Measurements from ENCODE around the gene GRAMD1A.
A peak's percentile ranks its signal among the peaks of the same experiment; 100 is the strongest.
"Not testable (repeated sequence)": the region's sequence is repeated elsewhere in the genome, so short reads cannot be mapped to it uniquely, and the experiment has no call there.

GRAMD1A gene

GRCh38 chr19:34999498-35000337, at the start of gene GRAMD1A:
TSS of gene GRAMD1A (plus strand) at chr19:35000323. CDS start at chr19:35000479, 156 bp downstream.
- DNase-seq (ENCODE audit: low read depth in 2 of 2) = peak; percentile 76

DNA sequence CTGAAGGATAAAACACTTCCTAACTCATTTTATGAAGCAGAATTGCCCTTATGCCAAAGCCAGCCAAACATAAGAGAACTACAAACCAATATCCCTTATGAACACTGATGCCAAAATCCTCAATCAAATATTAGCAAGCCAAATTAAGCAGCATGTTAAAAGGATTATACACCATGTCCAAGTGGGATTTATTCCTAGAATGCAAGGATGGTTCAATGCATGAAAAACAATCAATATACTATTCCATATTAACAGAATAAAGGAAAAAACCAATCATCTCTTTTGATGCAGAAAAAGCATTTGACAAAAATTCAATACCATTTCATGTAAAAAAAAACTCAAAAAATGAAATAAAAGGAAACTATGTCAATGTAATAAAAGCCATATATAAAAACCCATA, 47.0 kb upstream of the GRAMD1A start:
- DNase-seq (ENCODE audit: low read depth in 2 of 2) = no peak

GRCh38 chr19:34957830-34958751, 42.0 kb upstream of the GRAMD1A start:
- DNase-seq (ENCODE audit: low read depth in 2 of 2) = no peak

GRCh38 chr19:34959021-34959420, 41.1 kb upstream of the GRAMD1A start:
- no peak for DNase-seq (ENCODE audit: low read depth in 2 of 2)

- no peak for DNase-seq (ENCODE audit: low read depth in 2 of 2)
Measured at GRCh38 chr19:34960103-34960805, 39.9 kb upstream of the GRAMD1A start.

DNA sequence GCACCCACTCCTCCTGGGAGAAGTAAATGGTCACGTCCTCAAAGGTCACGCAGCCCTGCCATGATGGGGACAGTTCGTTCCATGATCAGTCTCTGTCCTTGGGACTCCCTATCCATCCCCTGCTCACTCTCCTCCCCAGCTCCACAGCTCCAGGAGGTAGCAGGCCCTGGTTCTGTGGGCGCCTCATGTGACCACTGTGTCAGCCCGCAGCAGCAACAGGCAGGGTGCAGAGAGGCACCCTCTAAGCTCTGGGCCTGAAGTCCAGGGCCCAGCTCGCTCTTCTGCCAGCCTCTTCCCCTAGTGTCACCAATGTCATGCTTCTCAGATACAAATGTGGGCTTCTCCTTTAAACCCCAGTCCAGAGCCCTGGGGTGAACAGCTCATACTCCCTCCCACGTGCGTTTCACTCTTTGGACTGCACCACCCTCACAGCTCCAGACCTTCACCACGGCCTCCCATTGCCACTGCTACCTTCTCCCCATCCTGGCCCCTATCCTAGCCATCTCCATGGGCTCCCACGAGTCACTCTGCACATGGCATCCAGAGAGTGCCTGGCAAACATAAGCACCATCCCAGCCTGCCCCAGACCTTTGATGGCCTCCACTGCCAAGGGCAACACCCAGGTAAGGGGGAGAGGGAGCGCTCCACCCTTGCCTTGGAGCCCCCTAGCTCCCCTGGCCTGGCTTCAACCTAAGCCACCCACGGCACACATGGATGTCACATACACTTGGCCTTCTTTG, 39.0 kb upstream of the GRAMD1A start:
- DNase-seq (ENCODE audit: low read depth in 2 of 2) = no peak

GRCh38 chr19:34961775-34962686, 38.1 kb upstream of the GRAMD1A start:
- no peak for DNase-seq (ENCODE audit: low read depth in 2 of 2)

- DNase-seq (ENCODE audit: low read depth in 2 of 2) = no peak
Measured at GRCh38 chr19:34962687-34963572, 37.2 kb upstream of the GRAMD1A start.

DNA sequence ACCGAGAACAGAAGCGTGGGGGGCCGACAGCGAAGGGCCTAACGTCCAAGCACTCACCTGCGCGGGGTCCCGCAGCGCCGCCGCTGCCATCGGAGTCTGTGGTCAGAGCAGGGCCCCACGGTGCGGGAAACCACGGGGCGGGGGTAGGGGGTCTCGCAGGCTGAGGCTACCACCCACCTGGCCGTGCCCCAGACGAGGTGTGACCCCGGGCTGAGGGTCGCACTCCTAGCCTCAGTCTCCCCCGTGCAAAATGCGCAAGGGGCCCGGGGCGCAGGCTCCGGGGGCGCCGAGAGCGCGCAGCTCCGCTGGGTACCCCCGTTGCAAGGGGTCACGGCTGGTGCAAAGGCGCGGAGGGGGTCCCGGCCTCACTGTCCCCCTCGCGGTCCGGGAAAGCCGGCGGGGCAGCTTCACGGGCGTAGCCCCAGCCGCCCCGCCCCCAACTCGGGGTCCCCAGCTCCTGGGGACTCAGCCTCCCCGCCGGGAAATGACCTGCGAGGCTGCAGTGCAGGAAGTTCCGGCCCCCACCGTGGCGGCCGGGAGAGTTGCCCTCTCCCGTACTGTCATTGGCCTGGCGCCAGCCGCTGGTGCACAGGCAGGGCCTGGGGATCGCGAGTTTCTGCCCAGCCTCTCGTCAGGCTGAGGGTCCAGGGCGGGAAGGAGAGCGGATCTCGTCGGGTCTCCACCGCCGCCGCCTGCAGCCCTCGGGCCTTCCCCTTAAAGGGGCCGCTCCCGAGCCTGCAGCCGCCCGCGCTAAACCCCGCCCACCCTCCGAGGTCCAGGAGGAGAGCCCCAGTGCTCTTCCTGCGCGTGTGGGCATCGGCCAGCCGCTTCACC, 36.3 kb upstream of the GRAMD1A start, which contains the start of gene ZNF792:
TSS of gene ZNF792 (minus strand) at position 657 of the 834 bp plus-strand sequence. CDS start at position 90, 567 bp downstream.
- peak in 1 of 2 experiments; percentile 2 for DNase-seq (ENCODE audit: low read depth in 2 of 2)

GRCh38 chr19:34964598-34964997, 35.5 kb upstream of the GRAMD1A start:
- no peak for DNase-seq (ENCODE audit: low read depth in 2 of 2)

- DNase-seq (ENCODE audit: low read depth in 2 of 2) = not testable (repeated sequence)
Measured at GRCh38 chr19:34965505-34965904, 34.6 kb upstream of the GRAMD1A start.

DNA sequence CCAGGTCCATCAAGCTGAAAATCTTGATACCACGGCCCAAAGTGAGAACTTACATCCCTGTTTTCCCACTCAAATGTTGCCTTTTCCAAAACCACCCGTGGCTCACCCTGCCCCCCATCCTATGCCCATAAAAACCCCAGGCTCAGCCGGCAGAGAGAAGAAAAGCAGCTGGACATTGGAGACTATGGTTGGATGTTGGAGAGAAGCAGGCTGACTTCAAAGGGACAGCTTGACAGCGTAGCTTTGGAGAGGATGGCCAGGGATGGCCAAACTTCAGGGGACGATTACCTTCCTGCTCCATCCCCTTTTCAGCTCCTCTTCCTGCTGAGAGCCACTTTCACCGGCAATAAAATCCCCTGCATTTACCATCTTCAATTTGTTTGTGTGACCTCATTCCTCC, 32.6 kb upstream of the GRAMD1A start:
- no peak for DNase-seq (ENCODE audit: low read depth in 2 of 2)

DNA sequence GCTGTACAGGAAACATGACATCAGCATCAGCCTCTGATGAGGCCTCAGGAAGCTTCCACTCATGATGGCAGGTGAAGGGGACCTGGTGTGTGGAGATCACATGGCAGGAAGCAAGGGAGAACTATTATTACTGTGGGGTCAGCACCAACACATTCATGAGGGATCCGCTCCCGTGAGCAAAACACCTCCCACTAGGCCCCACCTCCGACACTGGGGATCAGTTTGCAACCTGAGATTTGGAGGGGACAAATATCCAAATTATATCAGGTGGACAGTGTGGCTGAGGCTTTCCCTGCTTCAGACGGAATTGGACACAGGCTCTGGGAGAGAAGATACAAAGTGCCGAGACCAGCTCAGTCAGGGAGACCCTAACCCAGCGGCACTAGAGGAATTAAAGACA, 30.4 kb upstream of the GRAMD1A start:
- DNase-seq (ENCODE audit: low read depth in 2 of 2) = no peak

- DNase-seq (ENCODE audit: low read depth in 2 of 2) = not testable (repeated sequence)
Measured at GRCh38 chr19:34970185-34970780, 29.8 kb upstream of the GRAMD1A start.

DNA sequence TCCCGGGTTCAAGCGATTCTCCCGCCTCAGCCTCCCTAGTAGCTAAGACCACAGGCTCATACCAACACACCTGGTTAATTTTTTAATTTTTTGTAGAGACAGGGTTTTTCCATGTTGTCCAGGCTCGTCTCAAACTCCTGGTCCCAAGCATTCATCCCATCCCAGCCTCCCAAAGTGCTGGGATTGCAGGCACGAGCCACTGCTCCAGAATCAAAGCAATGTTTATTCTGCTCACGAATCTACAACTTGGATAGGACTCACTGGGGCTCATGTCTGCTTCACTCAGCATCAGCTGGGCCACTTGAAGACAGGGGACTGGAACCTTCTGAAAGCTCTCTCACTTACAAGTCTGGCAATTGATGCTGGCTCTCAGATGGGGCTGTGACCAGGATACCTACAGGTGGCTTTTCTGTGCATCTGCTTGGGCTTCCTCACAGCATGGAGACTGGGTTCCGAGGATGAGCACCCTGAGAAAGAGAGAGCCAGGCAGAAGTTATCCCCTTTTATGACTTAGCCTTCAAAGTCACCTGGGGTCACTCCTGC, 27.9 kb upstream of the GRAMD1A start:
- DNase-seq (ENCODE audit: low read depth in 2 of 2) = no peak

DNA sequence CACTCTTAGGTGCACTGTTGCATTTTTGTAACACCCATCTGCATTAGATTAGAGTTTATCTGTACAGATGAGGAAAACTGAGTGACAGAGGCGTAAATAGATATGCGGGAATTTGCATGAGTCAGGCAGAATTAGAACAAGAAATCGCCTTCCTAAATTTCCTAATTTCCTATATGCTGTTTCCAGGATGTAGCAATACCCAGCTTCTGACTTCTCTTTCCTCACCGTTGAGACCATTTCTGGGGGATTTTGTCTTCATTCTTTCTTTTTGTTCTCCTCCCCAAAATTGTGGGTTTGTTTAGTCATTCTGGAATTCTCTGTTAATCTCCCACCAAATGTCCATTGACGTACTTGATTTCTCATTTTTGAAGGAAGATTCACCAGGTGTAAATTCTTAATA, 25.5 kb upstream of the GRAMD1A start:
- no peak for DNase-seq (ENCODE audit: low read depth in 2 of 2)

GRCh38 chr19:34975056-34975455, 25.1 kb upstream of the GRAMD1A start:
- no peak for DNase-seq (ENCODE audit: low read depth in 2 of 2)

Data from fibroblast of skin of left biceps (primary cell).